NCI-H1436 (cell line): ENCODE data around the gene CAMKMT.

Experiments used
- DNase-seq: peaks from one replicate; lab custom pipeline; 2025; lab: John Stamatoyannopoulos, UW

Gene CAMKMT

DNA sequence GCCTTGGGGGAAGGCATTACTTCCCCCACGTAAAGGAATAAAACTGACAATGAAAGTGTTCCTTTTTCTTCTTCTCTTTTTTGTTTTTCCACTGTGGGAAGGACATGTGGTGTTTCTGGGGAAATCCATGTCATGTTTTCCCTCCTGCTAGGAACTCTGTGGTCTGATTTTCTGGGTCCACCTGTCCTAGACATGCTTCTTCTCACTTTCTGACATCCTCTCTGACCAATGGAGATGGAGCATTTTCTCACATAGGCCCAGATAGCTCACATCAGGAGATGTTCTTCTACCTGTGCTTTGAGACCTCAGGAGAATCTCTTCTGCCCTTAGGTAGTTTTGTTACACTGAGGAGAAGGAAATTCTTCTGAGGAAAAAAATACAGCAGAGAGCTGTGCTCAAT lies 327.8 kb downstream of the CAMKMT start:
- DNase-seq: no peak

- DNase-seq: no peak
These were observed 329.5 kb downstream of the CAMKMT start for GRCh38 chr2:44691174-44691785.

- DNase-seq: no peak
These were observed 331.1 kb downstream of the CAMKMT start for GRCh38 chr2:44692821-44693220.

GRCh38 chr2:44700824-44701223 lies 339.1 kb downstream of the CAMKMT start:
- no peak for DNase-seq

DNA sequence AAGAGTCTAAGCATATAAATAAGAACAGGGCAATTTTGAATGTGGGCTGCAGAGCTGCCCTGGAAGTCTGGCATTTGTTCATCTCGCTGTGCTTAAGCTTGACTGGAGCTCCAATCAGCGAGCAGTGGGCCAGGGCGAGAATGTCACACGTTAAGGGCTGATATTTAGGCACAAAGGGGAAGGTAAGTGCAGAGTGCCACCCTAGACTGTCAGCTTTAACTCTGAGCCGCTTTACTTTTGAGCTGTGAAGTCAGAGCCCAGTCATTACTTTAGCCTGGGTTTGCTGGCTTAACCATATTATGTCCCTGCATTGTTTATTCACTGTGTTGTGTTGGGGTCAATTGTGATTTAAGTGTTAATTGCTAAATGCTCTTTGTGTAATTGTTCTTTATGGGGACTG lies 343.6 kb downstream of the CAMKMT start:
- peak; percentile 43 for DNase-seq

DNA sequence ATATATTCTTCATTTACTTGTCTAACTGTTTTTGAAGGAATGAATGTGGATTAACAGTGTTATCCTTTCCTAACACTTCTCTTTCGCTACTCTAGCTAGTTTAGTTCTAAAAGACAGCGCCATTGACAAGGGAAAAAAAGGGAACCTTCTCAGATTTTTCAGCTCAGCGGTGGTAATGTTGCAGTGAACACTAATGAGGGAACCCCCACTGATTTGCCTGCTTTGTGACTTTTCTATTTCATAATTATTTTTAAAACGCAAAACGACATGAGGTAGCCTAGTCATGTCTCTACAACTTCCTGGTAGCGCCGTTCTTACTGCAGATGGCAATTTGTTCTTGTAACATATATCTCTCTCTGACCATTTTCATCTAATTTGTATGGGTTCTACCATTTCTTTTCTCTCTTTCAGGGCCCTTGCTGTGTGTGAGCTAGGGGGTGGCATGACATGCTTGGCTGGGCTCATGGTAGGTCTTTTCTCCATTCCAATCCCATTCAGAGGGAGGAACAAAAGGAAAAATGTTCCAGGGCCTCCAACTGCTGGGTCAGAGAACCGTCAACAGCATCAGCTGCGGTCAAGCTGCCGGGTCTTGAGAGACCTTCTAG lies 344.2 kb downstream of the CAMKMT start:
- DNase-seq: no peak

DNA sequence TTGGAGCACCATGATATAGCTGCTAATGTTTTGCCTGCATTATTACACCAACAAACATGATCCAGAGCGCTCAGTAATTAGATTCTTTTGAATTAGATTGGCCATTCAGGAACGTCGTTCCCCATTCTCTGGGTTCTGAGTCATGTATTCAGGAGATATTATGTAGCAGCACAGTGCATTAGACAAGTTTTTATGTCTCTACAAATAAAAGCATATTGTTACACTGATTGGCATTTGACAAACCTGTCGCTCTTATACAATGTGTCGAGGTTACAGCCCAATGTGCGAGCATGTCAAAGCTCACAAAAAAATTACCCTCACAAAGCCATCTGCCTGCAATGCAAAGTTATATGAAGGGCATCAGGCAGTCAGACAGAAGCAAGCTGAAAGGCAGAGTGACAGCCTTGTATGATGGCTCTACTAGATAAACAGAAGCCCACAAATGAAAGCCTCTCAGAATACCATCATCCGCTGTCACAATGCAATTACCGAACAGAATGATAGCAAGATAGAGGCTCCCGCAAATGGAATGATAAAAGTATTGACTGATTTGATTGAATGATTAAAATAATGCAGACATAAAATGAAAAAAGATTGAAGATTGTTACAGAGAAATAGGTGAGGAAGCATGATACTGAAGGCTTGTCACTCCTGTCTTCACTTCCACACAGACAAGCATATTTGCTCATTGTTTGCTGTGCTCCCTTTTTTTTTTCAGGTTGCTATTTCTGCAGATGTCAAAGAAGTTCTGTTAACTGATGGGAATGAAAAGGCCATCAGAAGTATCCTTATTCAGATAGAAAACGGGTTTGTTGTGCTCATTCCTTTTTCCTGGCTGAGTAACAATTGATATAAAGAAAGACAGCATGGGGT lies 345.2 kb downstream of the CAMKMT start:
- peak; percentile 63 for DNase-seq

- DNase-seq: peak; percentile 77
These were observed 346.4 kb downstream of the CAMKMT start for GRCh38 chr2:44707945-44708660.

- no peak for DNase-seq
These were observed 346.9 kb downstream of the CAMKMT start for GRCh38 chr2:44708661-44709000.

DNA sequence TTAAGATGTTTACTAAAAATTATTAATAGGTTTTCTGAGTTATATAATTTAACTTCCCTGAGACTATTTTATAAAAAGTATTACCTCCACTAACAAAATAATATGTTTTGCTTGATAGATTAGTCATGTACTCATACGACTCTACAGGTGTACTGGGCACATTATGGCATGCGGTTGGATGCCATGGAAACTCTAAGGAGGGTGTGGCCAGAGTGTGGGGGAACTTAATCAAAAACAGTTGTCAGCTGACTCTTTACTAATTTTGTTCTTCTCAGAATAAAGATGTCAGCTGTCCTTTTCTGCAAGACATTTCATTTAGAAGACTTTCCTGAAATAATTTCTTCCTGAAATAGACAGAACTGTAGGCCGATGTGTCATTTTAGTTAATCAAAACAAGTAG lies 351.4 kb downstream of the CAMKMT start:
- DNase-seq: no peak

GRCh38 chr2:44715671-44716081 lies 353.9 kb downstream of the CAMKMT start:
- peak; percentile 37 for DNase-seq

- DNase-seq: no peak
These were observed 354.4 kb downstream of the CAMKMT start for GRCh38 chr2:44716131-44716530.

- no peak for DNase-seq
These were observed 356.7 kb downstream of the CAMKMT start for GRCh38 chr2:44718431-44718830.

DNA sequence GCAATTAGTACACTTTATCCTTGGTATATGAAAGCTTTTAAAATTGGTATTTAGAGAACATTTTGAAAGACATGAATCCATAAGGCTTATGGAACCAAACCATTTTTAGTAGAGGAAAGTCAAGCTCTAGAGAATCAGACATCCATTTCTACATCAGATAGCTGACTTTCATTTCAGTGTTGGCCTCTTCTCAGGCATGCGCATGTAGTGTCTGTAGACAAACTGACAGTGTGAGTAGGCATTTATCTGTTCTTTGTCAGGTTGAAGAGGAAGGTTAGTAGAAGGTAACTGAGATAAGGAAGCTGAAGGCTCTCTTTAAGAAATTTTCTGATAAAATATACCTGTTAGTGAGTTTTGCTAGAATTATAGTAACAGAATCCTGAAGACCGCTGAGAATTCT lies 357.8 kb downstream of the CAMKMT start:
- no peak for DNase-seq

DNA sequence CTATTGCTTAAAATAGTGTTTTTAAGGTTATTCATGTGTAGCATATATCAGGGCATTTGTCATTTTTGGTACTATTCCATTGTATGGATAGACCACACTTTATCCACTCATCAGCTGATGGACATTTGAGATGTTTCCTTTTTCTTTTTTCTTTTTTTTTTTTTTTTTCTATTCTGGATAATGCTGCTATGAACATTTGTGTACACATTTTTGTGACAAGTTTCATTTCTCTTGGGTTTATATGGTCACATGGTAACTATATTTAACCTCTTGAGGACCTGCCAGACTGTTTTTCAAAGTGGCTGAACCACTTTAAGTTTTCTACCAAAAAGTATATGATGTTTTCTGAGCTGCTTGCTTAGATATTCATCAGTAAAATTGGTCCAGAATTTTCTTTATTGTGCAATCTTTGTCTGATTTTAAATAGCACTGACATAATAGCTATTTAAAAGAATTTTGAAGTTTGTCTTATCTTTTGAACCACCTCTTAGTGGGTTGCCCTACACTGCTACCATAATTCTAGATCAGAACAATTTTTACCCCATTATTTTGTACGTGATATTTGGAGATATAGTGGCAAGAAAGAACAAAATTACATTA lies 360.4 kb downstream of the CAMKMT start:
- DNase-seq: no peak

DNA sequence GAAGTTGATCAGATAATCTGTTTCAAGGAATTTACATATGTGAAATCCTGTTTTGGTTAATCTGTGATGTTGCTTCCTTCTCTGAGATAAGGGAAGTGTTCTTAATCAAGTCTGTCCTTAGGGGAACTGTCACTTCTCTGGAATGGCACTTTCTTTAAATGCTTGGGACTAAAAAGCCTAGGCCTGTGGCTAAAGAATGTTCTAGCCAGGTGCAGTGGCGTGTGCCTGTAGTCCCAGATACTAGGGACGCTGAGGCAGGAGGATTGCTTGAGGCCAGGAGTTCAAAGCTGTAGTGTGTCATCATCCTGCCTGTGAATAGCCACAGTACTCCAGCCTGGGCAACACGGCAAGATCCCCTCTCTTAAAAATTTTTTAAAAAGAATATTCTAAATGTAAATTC lies 362.2 kb downstream of the CAMKMT start:
- no peak for DNase-seq

- DNase-seq: no peak
These were observed 368.8 kb downstream of the CAMKMT start for GRCh38 chr2:44730593-44730992.

- no peak for DNase-seq
These were observed 369.8 kb downstream of the CAMKMT start for GRCh38 chr2:44731505-44731904.

- DNase-seq: no peak
These were observed 374.7 kb downstream of the CAMKMT start for GRCh38 chr2:44736270-44736942.

DNA sequence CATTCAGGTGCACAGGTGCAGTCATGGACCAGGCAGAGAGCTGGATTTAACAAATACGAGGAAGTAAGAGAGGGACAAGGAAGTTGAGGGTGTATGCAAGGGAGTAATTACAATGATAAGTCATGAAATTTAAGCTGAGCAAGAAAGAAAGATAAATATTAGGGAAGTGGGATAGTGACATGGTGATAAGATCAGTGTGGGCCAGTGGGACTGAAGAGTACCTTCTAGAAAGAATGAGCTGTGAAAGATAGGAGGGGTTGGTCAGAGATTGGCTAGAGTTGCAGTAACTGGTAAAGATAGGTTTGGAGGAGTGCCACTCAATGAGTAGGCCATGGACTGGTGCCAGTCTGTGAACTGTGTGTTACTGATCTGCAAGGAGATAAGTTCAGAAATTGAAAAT lies 378.9 kb downstream of the CAMKMT start:
- no peak for DNase-seq

DNA sequence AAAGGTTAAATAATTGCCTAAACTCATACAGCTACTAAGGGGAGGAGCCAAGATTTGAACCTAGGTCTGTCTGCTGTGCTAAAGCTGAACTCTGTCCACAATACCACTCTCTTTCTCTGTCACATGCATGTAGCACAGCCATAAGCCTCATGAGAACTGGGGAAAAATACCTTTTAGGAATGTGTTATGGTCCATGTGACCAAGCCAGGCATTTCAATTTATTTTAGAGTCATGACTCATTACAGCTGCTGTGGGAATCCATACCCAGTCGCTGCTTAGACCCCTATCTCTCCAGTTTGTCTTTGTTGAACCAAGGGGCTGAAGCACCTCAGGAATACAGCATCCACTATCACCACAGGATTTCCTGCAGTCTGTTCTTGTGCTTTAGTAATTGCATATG lies 379.8 kb downstream of the CAMKMT start:
- DNase-seq: no peak

DNA sequence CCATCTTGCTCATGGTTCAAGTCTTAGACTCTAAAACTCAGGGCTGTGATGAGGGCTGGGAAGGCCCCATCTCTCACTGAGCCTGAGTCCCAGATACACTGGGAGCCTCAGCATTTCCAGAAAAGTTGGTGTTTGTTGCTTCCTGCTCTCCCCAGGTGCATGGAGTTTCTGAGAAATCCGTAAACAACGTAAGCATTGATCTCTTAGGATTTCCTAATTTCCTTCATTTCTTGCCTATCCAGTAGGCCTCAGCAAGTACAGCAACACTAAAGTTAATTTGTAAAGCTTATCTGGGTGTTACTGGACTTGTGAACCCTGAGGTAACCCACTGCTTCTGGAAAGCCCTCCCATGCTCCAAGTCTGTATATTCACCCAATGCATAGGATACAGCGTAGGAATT lies 380.3 kb downstream of the CAMKMT start:
- no peak for DNase-seq
